HEK293T (cell line): Measurements from ENCODE around the gene TMEM150B.

Experiments used
- ARNT ChIP-seq: fragments of 450-650 bp; IDR thresholded peaks from 2 replicates; pipeline ENCODE4 v1.6.1; 2017; ENCODE audit warnings: mild to moderate bottlenecking
- BHLHE40 ChIP-seq: fragments of 450-650 bp; IDR thresholded peaks from 2 replicates; pipeline ENCODE4 v1.6.1; 2016; ENCODE audit warnings: mild to moderate bottlenecking, moderate library complexity, borderline replicate concordance
- CTBP1 ChIP-seq: fragments of 450-650 bp; IDR thresholded peaks from 2 replicates; pipeline ENCODE4 v1.6.1; 2016; ENCODE audit warnings: borderline replicate concordance
- ELF4 ChIP-seq: fragments of 450-650 bp; IDR thresholded peaks from 2 replicates; pipeline ENCODE4 v1.6.1; 2017; ENCODE audit warnings: antibody characterized with exemption
- FOXA1 ChIP-seq: fragments of 450-650 bp; IDR thresholded peaks from 2 replicates; pipeline ENCODE4 v1.6.1; 2016; ENCODE audit warnings: mild to moderate bottlenecking
- FOXK2 ChIP-seq: fragments of 450-650 bp; IDR thresholded peaks from 2 replicates; pipeline ENCODE4 v1.6.1; 2016; ENCODE audit warnings: mild to moderate bottlenecking
- FOXM1 ChIP-seq: fragments of 450-650 bp; IDR thresholded peaks from 2 replicates; pipeline ENCODE4 v1.6.1; 2017; ENCODE audit warnings: mild to moderate bottlenecking, borderline replicate concordance
- HDGF ChIP-seq: fragments of 450-650 bp; IDR thresholded peaks from 2 replicates; pipeline ENCODE4 v1.6.1; 2017; ENCODE audit warnings: antibody characterized with exemption, borderline replicate concordance
- LEF1 ChIP-seq: fragments of 450-650 bp; IDR thresholded peaks from 2 replicates; pipeline ENCODE4 v1.6.1; 2017; ENCODE audit warnings: mild to moderate bottlenecking, borderline replicate concordance
- NFRKB ChIP-seq: fragments of 450-650 bp; IDR thresholded peaks from 2 replicates; pipeline ENCODE4 v1.6.1; 2016; ENCODE audit warnings: mild to moderate bottlenecking, moderate library complexity
- PKNOX1 ChIP-seq: fragments of 450-650 bp; IDR thresholded peaks from 2 replicates; pipeline ENCODE4 v1.6.1; 2016
- SP1 ChIP-seq: fragments of 450-650 bp; IDR thresholded peaks from 2 replicates; pipeline ENCODE4 v1.6.1; 2017
- SUZ12 ChIP-seq: fragments of 450-650 bp; IDR thresholded peaks from 2 replicates; pipeline ENCODE4 v1.6.1; 2016; ENCODE audit warnings: mild to moderate bottlenecking
- ZNF384 ChIP-seq: fragments of 450-650 bp; IDR thresholded peaks from 2 replicates; pipeline ENCODE4 v1.6.1; 2016

- no peak for TF ChIP-seq FOXM1
- no peak for TF ChIP-seq ARNT
- TF ChIP-seq SP1, result no peak
- no peak for TF ChIP-seq BHLHE40
- TF ChIP-seq ELF4, result no peak
- no peak for TF ChIP-seq LEF1
- no peak for TF ChIP-seq FOXA1
- TF ChIP-seq NFRKB, result no peak
- no peak for TF ChIP-seq HDGF
- no peak for TF ChIP-seq SUZ12
- no peak for TF ChIP-seq FOXK2
- no peak for TF ChIP-seq ZNF384
- no peak for TF ChIP-seq PKNOX1
- TF ChIP-seq CTBP1, result no peak
Measured at GRCh38 chr19:55324662-55325061, 479 bp downstream of the TMEM150B start.
